HG02885 (cell line): Measurements from ENCODE around the gene GUCY2D.
A peak's percentile ranks its signal among the peaks of the same experiment; 100 is the strongest.

Experiments used
- ATAC-seq: cut with Tn5 transposase; IDR thresholded peaks from one replicate; pipeline ENCODE4 v1.9.1; 2021; ENCODE audit warnings: mild to moderate bottlenecking; ENCODE audit not compliant: unreplicated experiment, poor library complexity

The GUCY2D gene

DNA sequence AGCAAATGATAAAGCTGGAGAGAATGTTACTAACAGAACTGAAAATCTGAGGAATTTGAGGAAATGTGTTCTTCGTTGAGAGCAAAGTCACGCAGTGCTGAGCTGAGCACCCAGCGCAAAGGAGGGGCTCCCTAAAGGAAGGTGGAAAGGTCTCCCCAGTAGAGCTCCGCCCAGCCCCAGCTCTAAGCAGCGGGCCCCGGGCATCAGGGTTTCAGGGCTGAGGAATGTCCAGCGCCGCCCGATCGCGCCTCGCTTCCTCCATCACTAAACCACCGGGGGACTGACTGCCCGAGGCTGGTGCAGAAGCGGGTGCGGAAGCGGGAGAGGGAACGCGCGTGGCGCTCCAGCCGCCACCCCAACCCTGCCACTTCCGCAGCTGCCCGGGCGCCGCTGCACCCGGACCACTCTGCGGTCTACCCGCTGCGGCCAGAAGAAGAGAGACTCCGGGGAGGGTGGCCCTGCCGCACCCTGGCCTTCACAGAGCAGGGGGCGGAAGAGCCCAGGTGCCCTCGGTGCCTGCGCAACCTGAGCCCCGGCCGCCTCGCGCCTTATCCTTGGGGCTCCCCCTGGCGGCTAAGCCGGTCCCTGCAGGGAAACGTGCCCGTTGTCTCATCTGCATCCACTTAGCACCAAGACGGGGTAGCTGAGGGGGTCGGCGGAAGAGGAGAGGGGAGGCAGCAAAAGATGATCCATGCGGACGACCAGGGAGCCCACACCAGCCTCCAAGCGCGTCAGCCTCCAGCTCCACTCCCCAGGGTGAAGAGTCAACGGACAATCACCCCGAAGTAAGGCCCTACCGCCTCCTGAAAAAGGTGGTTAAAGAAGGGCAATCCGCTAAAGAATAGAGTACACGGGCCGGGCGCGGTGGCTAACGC lies 12.4 kb upstream of the GUCY2D start:
- peak; percentile 82 for ATAC-seq

- no peak for ATAC-seq
Measured at GRCh38 chr17:7992516-7992915, 9.9 kb upstream of the GUCY2D start.

- ATAC-seq = no peak
Measured at GRCh38 chr17:7992924-7993323, 9.5 kb upstream of the GUCY2D start.

DNA sequence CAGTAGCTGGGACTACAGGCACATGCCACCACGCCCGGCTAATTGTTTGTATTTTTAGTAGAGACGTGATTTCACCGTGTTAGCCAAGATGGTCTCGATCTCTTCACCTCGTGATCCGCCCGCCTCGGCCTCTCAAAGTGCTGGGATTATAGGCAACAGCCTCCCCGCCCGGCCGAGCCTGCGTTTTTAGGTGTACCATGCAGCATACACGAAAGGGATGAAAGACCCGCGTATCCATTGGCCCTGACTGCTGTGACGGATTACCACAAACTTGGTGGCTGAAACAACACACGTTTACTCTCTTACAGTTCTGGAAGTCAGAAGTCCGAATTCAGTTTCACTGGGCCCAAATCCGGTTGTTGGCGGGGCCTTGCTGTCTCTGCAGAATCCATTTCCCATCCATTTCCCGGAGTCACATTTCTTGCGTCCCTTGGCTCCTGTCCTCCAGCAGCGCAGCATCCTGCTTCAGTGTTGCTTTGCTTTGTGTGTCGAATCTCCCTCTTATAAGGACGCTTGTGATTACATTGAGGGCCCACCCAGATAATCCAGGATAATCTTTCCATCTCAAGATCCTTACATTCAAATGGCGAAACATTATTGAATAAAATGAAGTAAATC lies 8.3 kb upstream of the GUCY2D start:
- no peak for ATAC-seq

- ATAC-seq = no peak
Measured at GRCh38 chr17:7995724-7996123, 6.7 kb upstream of the GUCY2D start.

- no peak for ATAC-seq
Measured at GRCh38 chr17:7997186-7997585, 5.2 kb upstream of the GUCY2D start.

- ATAC-seq = no peak
Measured at GRCh38 chr17:8002721-8003593, 542 bp downstream of the GUCY2D start.

DNA sequence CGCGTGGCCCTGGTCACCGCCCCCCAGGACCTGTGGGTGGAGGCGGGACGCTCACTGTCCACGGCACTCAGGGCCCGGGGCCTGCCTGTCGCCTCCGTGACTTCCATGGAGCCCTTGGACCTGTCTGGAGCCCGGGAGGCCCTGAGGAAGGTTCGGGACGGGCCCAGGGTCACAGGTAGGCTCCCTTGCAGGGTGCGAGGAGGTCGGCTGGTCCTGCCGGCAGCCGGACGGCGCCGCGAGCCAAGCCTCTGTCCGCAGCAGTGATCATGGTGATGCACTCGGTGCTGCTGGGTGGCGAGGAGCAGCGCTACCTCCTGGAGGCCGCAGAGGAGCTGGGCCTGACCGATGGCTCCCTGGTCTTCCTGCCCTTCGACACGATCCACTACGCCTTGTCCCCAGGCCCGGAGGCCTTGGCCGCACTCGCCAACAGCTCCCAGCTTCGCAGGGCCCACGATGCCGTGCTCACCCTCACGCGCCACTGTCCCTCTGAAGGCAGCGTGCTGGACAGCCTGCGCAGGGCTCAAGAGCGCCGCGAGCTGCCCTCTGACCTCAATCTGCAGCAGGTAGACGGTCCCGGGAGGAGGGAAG lies 1.3 kb downstream of the GUCY2D start:
- no peak for ATAC-seq

DNA sequence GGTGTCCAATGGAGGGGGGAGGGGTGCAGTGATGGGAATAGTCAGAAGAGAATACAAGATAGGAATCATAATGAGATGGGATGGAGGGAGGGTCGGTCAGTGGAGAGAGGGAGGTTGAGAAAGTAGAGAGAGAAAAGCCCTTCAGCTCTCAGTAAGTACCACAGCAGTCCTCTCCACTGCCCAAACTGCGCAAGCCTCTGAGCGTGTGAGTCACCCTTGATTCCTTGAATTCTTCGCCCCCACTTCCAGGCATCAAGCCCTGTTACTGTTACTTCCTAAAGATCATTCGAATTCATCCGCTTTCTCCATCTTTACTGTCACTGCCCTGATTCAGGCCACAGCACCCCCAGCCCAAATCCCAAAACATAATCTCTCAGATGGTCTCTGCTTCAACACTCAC lies 2.5 kb downstream of the GUCY2D start:
- ATAC-seq = no peak

GRCh38 chr17:8005357-8005756 lies 2.9 kb downstream of the GUCY2D start:
- no peak for ATAC-seq

GRCh38 chr17:8005967-8006730 lies 3.7 kb downstream of the GUCY2D start:
- ATAC-seq = no peak

DNA sequence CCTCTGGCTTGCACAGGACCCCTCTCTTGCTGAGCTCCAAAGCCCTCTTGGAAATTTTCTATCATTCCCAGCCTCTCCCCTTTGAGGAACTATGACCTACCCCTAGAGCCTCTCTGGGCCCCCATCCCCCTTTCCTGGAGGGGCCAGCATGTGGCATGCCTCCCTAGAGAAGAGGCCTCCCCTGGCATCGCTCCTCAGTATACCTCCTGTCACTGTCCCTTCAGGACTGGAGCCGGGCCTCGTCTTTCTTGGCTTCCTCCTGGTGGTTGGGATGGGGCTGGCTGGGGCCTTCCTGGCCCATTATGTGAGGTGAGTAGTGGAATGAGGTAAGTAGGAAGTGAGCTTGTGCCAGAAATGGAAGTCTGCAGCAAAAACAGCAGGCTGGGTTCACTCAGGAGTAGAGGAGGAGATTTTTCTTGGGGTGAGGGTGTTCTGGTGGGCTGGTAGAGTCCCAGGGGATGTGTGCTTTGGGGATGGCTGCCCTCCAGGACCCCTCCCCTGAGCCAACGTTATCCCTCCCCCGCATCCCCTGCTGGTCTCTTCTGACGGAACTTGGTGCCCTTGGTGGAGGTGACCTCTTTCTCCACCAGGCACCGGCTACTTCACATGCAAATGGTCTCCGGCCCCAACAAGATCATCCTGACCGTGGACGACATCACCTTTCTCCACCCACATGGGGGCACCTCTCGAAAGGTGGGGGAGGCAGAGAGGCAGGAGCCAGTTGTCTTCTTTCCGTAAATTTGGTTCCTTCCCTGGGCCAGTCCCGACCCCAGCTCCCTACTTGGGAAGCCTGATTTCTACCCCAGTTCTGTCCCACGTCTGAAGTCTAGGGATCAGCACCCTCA lies 4.6 kb downstream of the GUCY2D start:
- no peak for ATAC-seq

DNA sequence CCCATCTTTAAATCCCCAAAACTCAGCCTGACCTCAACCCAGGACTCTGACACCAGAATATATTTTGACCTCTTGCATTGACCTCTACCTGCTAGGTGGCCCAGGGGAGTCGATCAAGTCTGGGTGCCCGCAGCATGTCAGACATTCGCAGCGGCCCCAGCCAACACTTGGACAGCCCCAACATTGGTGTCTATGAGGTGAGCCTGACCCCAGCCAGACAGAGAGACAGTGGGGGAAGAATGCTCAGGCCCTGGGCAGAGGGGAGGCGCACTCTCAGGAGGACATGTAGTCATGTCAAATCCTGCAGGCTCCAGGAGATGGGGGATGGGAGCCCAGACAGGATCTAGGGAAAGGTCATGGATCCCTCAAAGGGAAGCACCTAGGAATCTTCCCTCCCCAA lies 5.4 kb downstream of the GUCY2D start:
- ATAC-seq = no peak

GRCh38 chr17:8012045-8012580 lies 9.7 kb downstream of the GUCY2D start:
- ATAC-seq = no peak

DNA sequence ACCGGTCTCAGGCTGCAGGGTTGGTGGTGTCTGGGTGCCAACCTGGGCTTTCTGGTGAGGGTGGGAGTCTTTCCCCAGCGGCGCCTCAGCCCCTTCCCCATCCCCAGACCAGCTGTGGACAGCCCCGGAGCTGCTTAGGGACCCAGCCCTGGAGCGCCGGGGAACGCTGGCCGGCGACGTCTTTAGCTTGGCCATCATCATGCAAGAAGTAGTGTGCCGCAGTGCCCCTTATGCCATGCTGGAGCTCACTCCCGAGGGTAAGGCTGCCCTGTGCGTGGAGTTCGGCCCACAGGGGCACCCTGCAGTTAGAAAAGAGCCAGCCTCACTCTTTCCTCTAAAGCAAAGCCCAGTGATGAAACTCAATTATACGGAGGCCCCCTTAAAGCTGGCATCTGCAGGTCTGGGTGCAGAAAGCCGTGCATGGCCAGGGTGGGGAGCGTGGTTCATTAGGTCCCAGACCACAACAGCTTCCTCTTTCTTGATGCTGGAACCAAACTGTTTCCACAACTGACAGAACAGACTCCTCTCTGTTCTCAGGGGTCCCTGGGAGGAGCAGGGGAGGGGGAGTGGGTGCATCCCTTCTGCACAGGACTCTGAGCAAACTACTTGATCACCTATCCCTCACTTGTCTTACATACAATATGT lies 10.7 kb downstream of the GUCY2D start:
- no peak for ATAC-seq

DNA sequence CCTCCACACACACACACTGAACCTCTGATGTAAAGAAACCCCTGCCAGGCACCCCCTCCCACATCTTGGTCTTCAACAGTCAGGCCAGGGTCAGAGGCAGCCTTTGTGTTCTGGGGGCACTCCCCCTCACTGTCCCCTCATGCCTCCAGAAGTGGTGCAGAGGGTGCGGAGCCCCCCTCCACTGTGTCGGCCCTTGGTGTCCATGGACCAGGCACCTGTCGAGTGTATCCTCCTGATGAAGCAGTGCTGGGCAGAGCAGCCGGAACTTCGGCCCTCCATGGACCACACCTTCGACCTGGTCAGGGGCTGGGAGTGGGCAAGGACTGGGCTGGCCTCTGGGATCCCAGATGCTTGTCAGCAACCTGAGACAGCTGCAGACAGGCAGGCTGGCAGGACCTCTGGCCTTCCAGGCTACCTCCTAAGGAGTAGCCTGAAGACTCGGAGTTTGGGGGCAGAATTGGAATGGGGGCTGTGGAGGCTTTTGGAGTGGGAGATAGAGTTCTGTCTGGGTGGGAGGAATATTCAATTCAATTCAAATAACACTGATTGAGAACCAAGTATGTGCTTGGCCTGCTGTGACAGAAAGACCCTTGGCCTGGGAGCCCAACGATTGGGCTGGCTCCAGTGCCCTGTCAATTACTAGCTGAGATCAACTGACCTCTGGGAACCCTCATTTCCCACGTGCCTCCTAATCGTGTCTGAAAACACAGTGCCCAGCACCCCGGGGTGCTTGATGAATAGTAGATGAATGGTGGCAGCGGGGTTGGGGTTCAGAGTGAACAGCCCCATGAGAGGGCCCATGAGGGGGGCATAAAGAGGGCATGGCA lies 11.5 kb downstream of the GUCY2D start:
- ATAC-seq = no peak

- ATAC-seq = no peak
Measured at GRCh38 chr17:8014558-8014850, 12.1 kb downstream of the GUCY2D start.
